DOHH2 (cell line): ENCODE results near the gene RBM47.

ENCODE experiments used
- H3F3A ChIP-seq: fragments of 200-600 bp; sonication (generic), shearing (Covaris generic); 2 replicates; pipeline ENCODE4 v1.6.0; 2016; ENCODE audit warnings: antibody characterized with exemption, mild to moderate bottlenecking; ENCODE audit not compliant: control insufficient read depth, insufficient read depth
- H3K27ac ChIP-seq: fragments of 200-600 bp; sonication (generic); 2 replicates; pipeline ENCODE4 v1.5.1; 2014; ENCODE audit warnings: low read depth, mild to moderate bottlenecking, low read length, moderate library complexity
- H3K27me3 ChIP-seq: fragments of 200-600 bp; sonication (generic); 2 replicates; pipeline ENCODE4 v1.6.1; 2014; ENCODE audit warnings: mild to moderate bottlenecking, low read length, mixed read lengths; ENCODE audit not compliant: control insufficient read depth
- H3K36me3 ChIP-seq: fragments of 200-600 bp; sonication (generic); 2 replicates; pipeline ENCODE4 v1.6.1; 2014; ENCODE audit warnings: mild to moderate bottlenecking, low read length, moderate library complexity, mixed read lengths; ENCODE audit not compliant: control insufficient read depth
- H3K4me1 ChIP-seq: fragments of 200-600 bp; sonication (generic); 2 replicates; pipeline ENCODE4 v1.6.1; 2014; ENCODE audit warnings: mild to moderate bottlenecking, low read length, mixed read lengths; ENCODE audit not compliant: control insufficient read depth
- H3K4me2 ChIP-seq: fragments of 200-600 bp; sonication (generic); 2 replicates; pipeline ENCODE4 v1.6.0; 2014; ENCODE audit warnings: mild to moderate bottlenecking, low read length, moderate library complexity
- H3K4me3 ChIP-seq: fragments of 200-600 bp; sonication (generic); 2 replicates; pipeline ENCODE4 v1.5.1; 2014; ENCODE audit warnings: mild to moderate bottlenecking, low read length, mixed read lengths
- H3K79me2 ChIP-seq: fragments of 200-600 bp; sonication (generic); 2 replicates; pipeline ENCODE4 v1.6.1; 2014; ENCODE audit warnings: mild to moderate bottlenecking, low read length, mixed read lengths; ENCODE audit not compliant: control insufficient read depth
- H3K9me2 ChIP-seq: fragments of 200-600 bp; sonication (generic); replicated peaks from 2 replicates; pipeline ENCODE4 v1.6.1; 2014; ENCODE audit warnings: mild to moderate bottlenecking, low read length, mixed read lengths; ENCODE audit not compliant: control insufficient read depth
- H3K9me3 ChIP-seq: fragments of 200-600 bp; sonication (generic); 2 replicates; pipeline ENCODE4 v1.6.1; 2014; ENCODE audit warnings: antibody characterized with exemption, low read length, mixed read lengths; ENCODE audit not compliant: control insufficient read depth, insufficient read depth
- H4K20me1 ChIP-seq: fragments of 200-600 bp; sonication (generic); 2 replicates; pipeline ENCODE4 v1.6.0; 2014; ENCODE audit warnings: low read depth, mild to moderate bottlenecking, antibody characterized with exemption, low read length, moderate library complexity; ENCODE audit not compliant: control insufficient read depth, insufficient read depth
- CTCF ChIP-seq: fragments of 200-600 bp; sonication (generic); IDR thresholded peaks from one replicate; pipeline ENCODE4 v1.5.1; 2014; ENCODE audit warnings: antibody characterized with exemption, mild to moderate bottlenecking, low read depth, low read length; ENCODE audit not compliant: poor library complexity, severe bottlenecking
- EZH2phosphoT487 ChIP-seq: fragments of 200-600 bp; sonication (generic); IDR thresholded peaks from 2 replicates; pipeline ENCODE4 v1.6.1; 2017; ENCODE audit warnings: borderline replicate concordance, mild to moderate bottlenecking, antibody characterized with exemption, low read length, moderate library complexity, mixed read lengths

The RBM47 gene

GRCh38 chr4:40584517-40585141, 45.0 kb downstream of the RBM47 start:
- H3K9me3 ChIP-seq, result no peaks in the 10 kb centered on the region
- H3K4me3 ChIP-seq, result no peak overlapping the region
- no peak overlapping the region for H3K4me2 ChIP-seq
- no peaks in the 10 kb centered on the region for H3F3A ChIP-seq
- no peak for TF ChIP-seq EZH2phosphoT487
- peaks cover 13% of the 10 kb centered on the region for H3K27me3 ChIP-seq
- no peaks in the 10 kb centered on the region for H3K79me2 ChIP-seq
- no peaks in the 10 kb centered on the region for H4K20me1 ChIP-seq
- no peaks in the 10 kb centered on the region for H3K4me1 ChIP-seq
- no peaks in the 10 kb centered on the region for H3K9me2 ChIP-seq
- no peaks in the 10 kb centered on the region for H3K36me3 ChIP-seq
- no peak overlapping the region for H3K27ac ChIP-seq

GRCh38 chr4:40583850-40584439, 45.7 kb downstream of the RBM47 start:
- no peaks in the 10 kb centered on the region for H3K79me2 ChIP-seq

GRCh38 chr4:40582413-40582812, 47.3 kb downstream of the RBM47 start:
- Histone ChIP-seq H3K27me3 (peaks cover 13% of the 10 kb centered on the region), H3K4me3 (no peak overlapping the region), H3K9me3 (no peaks in the 10 kb centered on the region), H3K79me2 (no peaks in the 10 kb centered on the region), H3K27ac (no peak overlapping the region), H3K4me1 (peaks cover 6% of the 10 kb centered on the region), H4K20me1 (no peaks in the 10 kb centered on the region), H3F3A (peaks cover 10% of the 10 kb centered on the region), H3K9me2 (no peaks in the 10 kb centered on the region), H3K36me3 (no peaks in the 10 kb centered on the region), H3K4me2 (no peak overlapping the region)
- TF ChIP-seq EZH2phosphoT487 (no peak), CTCF (no peak)

More at GRCh38 chr4:40583850-40584439, 45.7 kb downstream of the RBM47 start:
- no peaks in the 10 kb centered on the region for H4K20me1 ChIP-seq
- H3K4me3 ChIP-seq, result no peak overlapping the region
- H3K4me2 ChIP-seq, result no peak overlapping the region
- peaks cover 13% of the 10 kb centered on the region for H3K27me3 ChIP-seq
- H3K9me2 ChIP-seq, result no peaks in the 10 kb centered on the region
- H3K27ac ChIP-seq, result no peak overlapping the region
- H3K36me3 ChIP-seq, result no peaks in the 10 kb centered on the region
- TF ChIP-seq EZH2phosphoT487, result no peak
- TF ChIP-seq CTCF, result no peak
- H3F3A ChIP-seq, result no peaks in the 10 kb centered on the region
- H3K9me3 ChIP-seq, result no peaks in the 10 kb centered on the region
- H3K4me1 ChIP-seq, result no peaks in the 10 kb centered on the region

- no peak overlapping the region for H3K27ac ChIP-seq
- H3K4me1 ChIP-seq, result peaks cover 15% of the 10 kb centered on the region
- H3K36me3 ChIP-seq, result no peaks in the 10 kb centered on the region
- TF ChIP-seq CTCF (no peak), EZH2phosphoT487 (no peak)
- H4K20me1 ChIP-seq, result no peaks in the 10 kb centered on the region
- H3K79me2 ChIP-seq, result no peaks in the 10 kb centered on the region
- H3K27me3 ChIP-seq, result peaks cover 9% of the 10 kb centered on the region
- H3K4me2 ChIP-seq, result no peak overlapping the region
- H3K9me3 ChIP-seq, result no peaks in the 10 kb centered on the region
- no peaks in the 10 kb centered on the region for H3K9me2 ChIP-seq
- H3F3A ChIP-seq, result peaks cover 10% of the 10 kb centered on the region
- H3K4me3 ChIP-seq, result no peak overlapping the region
Measured at GRCh38 chr4:40581254-40582140, 48.2 kb downstream of the RBM47 start.
